22Rv1 (cell line): ENCODE data around the gene DIMT1.

Source experiments
- CTCF ChIP-seq: fragments of 450-650 bp; IDR thresholded peaks from 2 replicates; pipeline ENCODE4 v1.5.1; 2017; ENCODE audit warnings: mild to moderate bottlenecking
- ZFX ChIP-seq: fragments of 450-650 bp; IDR thresholded peaks from 2 replicates; pipeline ENCODE4 v1.6.1; 2017; ENCODE audit warnings: antibody characterized with exemption, borderline replicate concordance

DNA sequence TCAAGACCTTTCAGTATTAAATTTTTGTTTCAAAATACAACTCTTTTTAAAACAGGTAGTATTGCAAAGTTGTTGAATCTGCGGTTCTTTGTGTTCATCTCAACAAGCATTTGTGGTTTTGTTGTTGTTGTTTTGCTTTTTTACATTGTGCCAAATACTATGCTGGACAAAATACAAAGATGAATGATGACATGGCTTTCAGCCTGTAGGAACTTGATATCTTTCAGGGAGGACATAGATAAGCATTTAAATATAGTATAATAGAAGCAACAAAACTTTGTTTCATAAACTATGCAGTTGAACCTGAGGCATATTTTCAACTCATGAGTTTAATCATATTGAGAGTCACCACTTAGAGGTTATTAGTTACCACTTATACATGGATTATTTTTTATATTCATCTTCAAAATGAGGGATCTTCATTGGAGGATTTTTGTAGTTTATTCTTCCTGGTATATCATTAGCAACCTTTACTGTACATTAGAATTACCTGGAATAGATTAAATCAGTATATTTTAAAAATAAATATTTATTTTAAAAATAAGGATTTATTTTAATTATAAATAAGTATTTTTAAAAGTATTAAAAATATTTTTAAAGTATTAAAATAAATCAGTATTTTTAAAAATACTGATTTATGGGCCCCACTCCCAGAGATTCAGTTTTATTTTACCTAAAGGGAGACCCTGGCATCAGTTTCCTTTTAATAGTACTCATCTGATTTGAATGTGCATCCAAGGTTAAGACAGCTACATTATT lies 54.8 kb downstream of the DIMT1 start:
- TF ChIP-seq CTCF, result no peak
- no peak for TF ChIP-seq ZFX
